ENCODE measurements around the gene PADI1. TPM values are rescaled to one million over a fixed set of nuclear protein-coding genes. Genes with fewer than 3 reads are reported as not detected.
"Not testable (repeated sequence)": the region's sequence is repeated elsewhere in the genome, so short reads cannot be mapped to it uniquely, and the experiment has no call there.

The PADI1 gene
- total RNA-seq, 1 experiment from 2014 or later: not detected

- DNase-seq (ENCODE audit: extremely low read depth, low read depth): peak; percentile 78
These were observed 32.0 kb downstream of the PADI1 start for GRCh38 chr1:17236779-17237560.

- DNase-seq (ENCODE audit: extremely low read depth, low read depth): no peak
These were observed 32.6 kb downstream of the PADI1 start for GRCh38 chr1:17237561-17237903.

- DNase-seq (ENCODE audit: extremely low read depth, low read depth): peak; percentile 53
These were observed 34.5 kb downstream of the PADI1 start for GRCh38 chr1:17239420-17239819.

GRCh38 chr1:17241011-17241779, 36.3 kb downstream of the PADI1 start:
- DNase-seq (ENCODE audit: extremely low read depth, low read depth): not testable (repeated sequence)

- DNase-seq (ENCODE audit: extremely low read depth, low read depth): not testable (repeated sequence)
These were observed 36.8 kb downstream of the PADI1 start for GRCh38 chr1:17241780-17242074.

- no peak for DNase-seq (ENCODE audit: extremely low read depth, low read depth)
These were observed 38.3 kb downstream of the PADI1 start for GRCh38 chr1:17243274-17243673.

- DNase-seq (ENCODE audit: extremely low read depth, low read depth): no peak
These were observed 40.2 kb downstream of the PADI1 start for GRCh38 chr1:17244821-17245740.

GRCh38 chr1:17245816-17246325, 40.9 kb downstream of the PADI1 start:
- DNase-seq (ENCODE audit: extremely low read depth, low read depth): no peak

GRCh38 chr1:17246971-17247370, 42.0 kb downstream of the PADI1 start:
- no peak for DNase-seq (ENCODE audit: extremely low read depth, low read depth)

- DNase-seq (ENCODE audit: extremely low read depth, low read depth): no peak
These were observed 43.9 kb downstream of the PADI1 start, which contains the start of gene PADI3 for GRCh38 chr1:17248781-17249180. Gene PADI3, plus strand, starts transcription at chr1:17249098. Its CDS starts 40 bp downstream, at chr1:17249138.

GRCh38 chr1:17250601-17251000, 45.7 kb downstream of the PADI1 start:
- no peak for DNase-seq (ENCODE audit: extremely low read depth, low read depth)

GRCh38 chr1:17251246-17251645, 46.3 kb downstream of the PADI1 start:
- DNase-seq (ENCODE audit: extremely low read depth, low read depth): no peak

- no peak for DNase-seq (ENCODE audit: extremely low read depth, low read depth)
These were observed 46.9 kb downstream of the PADI1 start for GRCh38 chr1:17251701-17252376.

GRCh38 chr1:17255336-17255735, 50.4 kb downstream of the PADI1 start:
- no peak for DNase-seq (ENCODE audit: extremely low read depth, low read depth)

GRCh38 chr1:17258116-17258757, 53.3 kb downstream of the PADI1 start:
- no peak for DNase-seq (ENCODE audit: extremely low read depth, low read depth)

- DNase-seq (ENCODE audit: extremely low read depth, low read depth): no peak
These were observed 53.8 kb downstream of the PADI1 start for GRCh38 chr1:17258758-17259130.

GRCh38 chr1:17259233-17259873, 54.4 kb downstream of the PADI1 start:
- no peak for DNase-seq (ENCODE audit: extremely low read depth, low read depth)

- no peak for DNase-seq (ENCODE audit: extremely low read depth, low read depth)
These were observed 55.3 kb downstream of the PADI1 start for GRCh38 chr1:17260264-17260663.

GRCh38 chr1:17260738-17261137, 55.8 kb downstream of the PADI1 start:
- no peak for DNase-seq (ENCODE audit: extremely low read depth, low read depth)

All from NCI-H460 (cell line).